GM19193 (cell line): ENCODE data around the gene WWOX.

Experiments
- POLR2A ChIP-seq: IDR thresholded peaks from 4 replicates; pipeline ENCODE4 v1.6.1; 2011; ENCODE audit not compliant: insufficient read depth, insufficient read length; ENCODE audit errors: extremely low read depth

WWOX gene

GRCh38 chr16:78445818-78446217 lies 346.4 kb downstream of the WWOX start:
- no peak for TF ChIP-seq POLR2A

GRCh38 chr16:78446486-78446885 lies 347.0 kb downstream of the WWOX start:
- no peak for TF ChIP-seq POLR2A

GRCh38 chr16:78446992-78447563 lies 347.6 kb downstream of the WWOX start:
- TF ChIP-seq POLR2A, result no peak

- no peak for TF ChIP-seq POLR2A
These were observed 349.3 kb downstream of the WWOX start for GRCh38 chr16:78448658-78449271.

GRCh38 chr16:78450255-78450654 lies 350.8 kb downstream of the WWOX start:
- TF ChIP-seq POLR2A, result no peak

GRCh38 chr16:78452025-78452555 lies 352.6 kb downstream of the WWOX start:
- no peak for TF ChIP-seq POLR2A

- no peak for TF ChIP-seq POLR2A
These were observed 356.4 kb downstream of the WWOX start for GRCh38 chr16:78455861-78456260.

GRCh38 chr16:78458588-78458987 lies 359.1 kb downstream of the WWOX start:
- TF ChIP-seq POLR2A, result no peak

- TF ChIP-seq POLR2A, result no peak
These were observed 361.0 kb downstream of the WWOX start for GRCh38 chr16:78460428-78460827.

- TF ChIP-seq POLR2A, result no peak
These were observed 361.6 kb downstream of the WWOX start for GRCh38 chr16:78461087-78461486.

- no peak for TF ChIP-seq POLR2A
These were observed 362.2 kb downstream of the WWOX start for GRCh38 chr16:78461496-78462287.

GRCh38 chr16:78462288-78463208 lies 363.1 kb downstream of the WWOX start:
- no peak for TF ChIP-seq POLR2A

- no peak for TF ChIP-seq POLR2A
These were observed 364.1 kb downstream of the WWOX start for GRCh38 chr16:78463591-78463990.

- no peak for TF ChIP-seq POLR2A
These were observed 365.4 kb downstream of the WWOX start for GRCh38 chr16:78464833-78465232.

- no peak for TF ChIP-seq POLR2A
These were observed 366.3 kb downstream of the WWOX start for GRCh38 chr16:78465730-78466129.
